ENCODE data around the gene TOB2. TPM values are rescaled to one million over a fixed set of nuclear protein-coding genes. Genes with fewer than 3 reads are reported as not detected.

The TOB2 gene
- total and polyA plus RNA-seq, 5 donors from 2014 or later: 16.3 to 32.0 (median 17.6) TPM

DNA sequence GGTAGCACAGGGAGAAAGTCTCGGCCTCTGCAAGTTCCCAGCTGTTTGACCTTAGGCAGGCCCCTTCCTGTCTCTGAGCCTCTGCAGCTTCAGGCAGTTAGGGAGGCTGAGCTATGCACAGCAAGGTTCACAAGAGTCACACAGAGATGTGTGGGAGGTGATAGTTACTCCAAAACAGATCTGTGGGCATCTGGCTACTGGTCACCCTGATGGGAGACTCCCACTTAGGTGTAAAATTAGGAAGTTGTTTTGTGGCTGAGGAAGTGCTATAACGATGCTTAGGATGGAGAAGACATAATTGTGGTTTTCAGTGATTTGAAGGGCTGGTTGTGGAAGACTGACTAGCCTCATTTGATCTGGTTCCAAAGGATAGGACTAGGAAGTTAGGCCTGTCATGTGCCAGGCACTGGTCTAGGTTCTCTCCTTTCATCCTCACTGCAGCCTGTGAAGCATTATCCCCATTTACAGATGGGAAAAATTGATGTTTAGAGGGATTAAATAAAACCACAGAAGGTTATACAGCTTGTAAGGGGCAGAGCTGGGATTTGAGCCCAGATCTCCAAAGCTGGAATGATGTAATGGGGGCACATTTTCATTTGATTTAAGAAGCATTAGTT lies 35.8 kb upstream of the TOB2 start:
- Histone ChIP-seq H3K4me3 (ENCODE audit: low read depth, low read length) (no peak overlapping the region), H3K9me3 (ENCODE audit: control insufficient read depth in 2 of 2, low read length in 2 of 2) (no peaks in the 10 kb centered on the region), H3K36me3 (ENCODE audit: control insufficient read depth, insufficient read depth, low read length) (no peaks in the 10 kb centered on the region), H3K27me3 (ENCODE audit: control insufficient read depth, insufficient read depth, low read length) (no peaks in the 10 kb centered on the region), H3K4me1 (ENCODE audit: control insufficient read depth, insufficient read depth, low read length, poor library complexity, severe bottlenecking) (peaks cover 5% of the 10 kb centered on the region), H3K27ac (ENCODE audit: insufficient read depth, low read length, poor library complexity, severe bottlenecking) (no peak overlapping the region)
- ATAC-seq (ENCODE audit: low read depth in 2 of 2): no peak
- H3K4me1 Mint-ChIP-seq: peaks cover 0 to 64% (median 33%) of the 10 kb centered on the region in 4 donors
- H3K36me3 Mint-ChIP-seq: no peaks in the 10 kb centered on the region
- peak overlapping the region in 2 of 3 donors; percentile 51 to 63 for H3K27ac Mint-ChIP-seq
- DNase-seq: no peak
- H3K4me3 Mint-ChIP-seq: no peak overlapping the region
- H3K9me3 Mint-ChIP-seq: no peaks in the 10 kb centered on the region
- no peaks in the 10 kb centered on the region for H3K27me3 Mint-ChIP-seq

DNA sequence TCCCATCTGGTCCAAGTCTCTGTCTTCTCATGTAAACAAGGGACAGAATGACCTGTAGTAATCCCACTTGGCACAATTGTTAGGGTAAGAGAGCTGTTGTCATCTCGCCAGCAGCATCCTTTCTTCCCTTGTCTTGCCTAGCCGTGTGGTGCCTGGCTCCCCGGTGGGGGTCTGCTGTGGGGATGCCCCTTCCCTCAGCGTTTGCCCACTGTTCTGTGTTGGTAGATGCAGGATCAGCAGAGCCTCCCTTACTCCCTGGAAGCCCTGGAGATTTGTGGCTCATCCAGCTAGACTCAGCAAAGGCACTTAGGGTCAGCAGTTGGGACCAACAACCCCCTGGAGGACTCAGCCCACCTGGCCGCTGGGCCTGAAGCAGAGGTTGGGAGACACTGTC lies 35.3 kb upstream of the TOB2 start:
- Mint-ChIP-seq H3K27me3 (no peaks in the 10 kb centered on the region), H3K4me1 (peaks cover 0 to 60% (median 31%) of the 10 kb centered on the region in 4 donors), H3K4me3 (no peak overlapping the region), H3K36me3 (no peaks in the 10 kb centered on the region), H3K27ac (no peak overlapping the region), H3K9me3 (no peaks in the 10 kb centered on the region)
- peaks cover 5% of the 10 kb centered on the region for H3K4me1 ChIP-seq (ENCODE audit: control insufficient read depth, insufficient read depth, low read length, poor library complexity, severe bottlenecking)
- H3K27ac ChIP-seq (ENCODE audit: insufficient read depth, low read length, poor library complexity, severe bottlenecking): no peak overlapping the region
- H3K36me3 ChIP-seq (ENCODE audit: control insufficient read depth, insufficient read depth, low read length): no peaks in the 10 kb centered on the region
- ATAC-seq (ENCODE audit: low read depth in 2 of 2): no peak
- no peaks in the 10 kb centered on the region for H3K9me3 ChIP-seq (ENCODE audit: control insufficient read depth in 2 of 2, low read length in 2 of 2)
- DNase-seq: no peak
- H3K27me3 ChIP-seq (ENCODE audit: control insufficient read depth, insufficient read depth, low read length): no peaks in the 10 kb centered on the region
- no peak overlapping the region for H3K4me3 ChIP-seq (ENCODE audit: low read depth, low read length)

DNA sequence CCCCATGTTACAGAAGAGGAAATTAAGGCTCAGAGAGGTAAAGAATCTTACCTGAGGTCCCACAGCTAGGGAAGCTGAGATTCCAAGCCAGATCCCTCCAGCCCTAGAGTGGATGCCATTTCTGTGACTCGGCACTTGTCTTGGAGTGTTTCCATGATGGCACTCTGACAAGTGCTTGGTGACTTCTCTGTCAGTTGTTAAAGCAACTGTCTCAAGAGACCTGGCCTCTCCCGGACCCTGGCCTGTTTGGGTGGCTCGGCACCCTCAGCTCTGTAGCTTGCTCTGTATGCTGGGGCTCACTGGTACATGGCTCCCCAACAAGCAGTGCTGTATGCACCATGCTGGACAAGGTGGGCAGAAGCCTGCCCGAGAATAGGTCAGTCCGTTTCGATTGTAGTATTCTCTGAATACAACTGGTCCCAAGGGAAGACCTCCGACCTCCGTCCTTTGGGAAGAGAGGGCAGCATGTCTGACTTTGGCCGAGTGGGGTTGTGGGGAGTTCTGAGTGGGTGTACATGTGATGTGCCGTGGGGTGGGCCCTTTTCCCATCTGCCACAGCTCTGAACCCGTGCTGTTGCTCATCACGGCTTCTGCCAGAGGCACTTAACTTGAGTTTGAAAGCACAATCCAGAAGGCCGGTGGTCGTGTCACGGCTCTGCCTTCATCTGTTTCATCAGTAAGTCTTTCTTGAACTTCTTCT lies 34.7 kb upstream of the TOB2 start:
- ATAC-seq (ENCODE audit: low read depth in 2 of 2): no peak
- Mint-ChIP-seq H3K9me3 (no peaks in the 10 kb centered on the region), H3K4me3 (no peak overlapping the region), H3K27ac (no peak overlapping the region), H3K27me3 (no peaks in the 10 kb centered on the region), H3K36me3 (no peaks in the 10 kb centered on the region), H3K4me1 (peaks cover 0 to 59% (median 29%) of the 10 kb centered on the region in 4 donors)
- H3K9me3 ChIP-seq (ENCODE audit: control insufficient read depth in 2 of 2, low read length in 2 of 2): no peaks in the 10 kb centered on the region
- H3K4me3 ChIP-seq (ENCODE audit: low read depth, low read length): no peak overlapping the region
- DNase-seq: no peak
- no peak overlapping the region for H3K27ac ChIP-seq (ENCODE audit: insufficient read depth, low read length, poor library complexity, severe bottlenecking)
- no peaks in the 10 kb centered on the region for H3K27me3 ChIP-seq (ENCODE audit: control insufficient read depth, insufficient read depth, low read length)
- no peaks in the 10 kb centered on the region for H3K36me3 ChIP-seq (ENCODE audit: control insufficient read depth, insufficient read depth, low read length)
- peaks cover 5% of the 10 kb centered on the region for H3K4me1 ChIP-seq (ENCODE audit: control insufficient read depth, insufficient read depth, low read length, poor library complexity, severe bottlenecking)

DNA sequence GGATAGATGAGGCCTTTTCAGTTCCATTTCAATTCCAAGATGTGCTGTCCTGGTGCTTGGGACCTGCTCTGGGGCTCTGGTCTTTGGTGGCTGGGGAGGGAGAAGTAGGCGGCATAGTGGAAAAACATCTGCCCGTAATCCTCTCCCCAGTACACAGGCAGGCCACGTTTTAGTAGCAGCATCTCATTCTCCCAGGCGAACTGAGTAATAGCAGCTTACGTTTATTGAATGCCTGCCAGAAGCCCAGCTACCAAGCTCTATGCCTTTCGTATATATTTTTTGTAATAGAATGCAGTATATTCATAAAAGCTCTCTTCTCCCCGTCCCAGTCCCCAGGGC lies 33.8 kb upstream of the TOB2 start:
- no peaks in the 10 kb centered on the region for H3K27me3 Mint-ChIP-seq
- no peak overlapping the region for H3K4me3 Mint-ChIP-seq
- Histone ChIP-seq H3K27ac (ENCODE audit: insufficient read depth, low read length, poor library complexity, severe bottlenecking) (no peak overlapping the region), H3K27me3 (ENCODE audit: control insufficient read depth, insufficient read depth, low read length) (no peaks in the 10 kb centered on the region), H3K4me3 (ENCODE audit: low read depth, low read length) (no peak overlapping the region), H3K36me3 (ENCODE audit: control insufficient read depth, insufficient read depth, low read length) (no peaks in the 10 kb centered on the region), H3K4me1 (ENCODE audit: control insufficient read depth, insufficient read depth, low read length, poor library complexity, severe bottlenecking) (peaks cover 5% of the 10 kb centered on the region), H3K9me3 (ENCODE audit: control insufficient read depth in 2 of 2, low read length in 2 of 2) (no peaks in the 10 kb centered on the region)
- H3K9me3 Mint-ChIP-seq: no peaks in the 10 kb centered on the region
- no peak overlapping the region for H3K27ac Mint-ChIP-seq
- H3K4me1 Mint-ChIP-seq: peaks cover 0 to 55% (median 27%) of the 10 kb centered on the region in 4 donors
- DNase-seq (no peak), ATAC-seq (ENCODE audit: low read depth in 2 of 2) (no peak)
- H3K36me3 Mint-ChIP-seq: no peaks in the 10 kb centered on the region

DNA sequence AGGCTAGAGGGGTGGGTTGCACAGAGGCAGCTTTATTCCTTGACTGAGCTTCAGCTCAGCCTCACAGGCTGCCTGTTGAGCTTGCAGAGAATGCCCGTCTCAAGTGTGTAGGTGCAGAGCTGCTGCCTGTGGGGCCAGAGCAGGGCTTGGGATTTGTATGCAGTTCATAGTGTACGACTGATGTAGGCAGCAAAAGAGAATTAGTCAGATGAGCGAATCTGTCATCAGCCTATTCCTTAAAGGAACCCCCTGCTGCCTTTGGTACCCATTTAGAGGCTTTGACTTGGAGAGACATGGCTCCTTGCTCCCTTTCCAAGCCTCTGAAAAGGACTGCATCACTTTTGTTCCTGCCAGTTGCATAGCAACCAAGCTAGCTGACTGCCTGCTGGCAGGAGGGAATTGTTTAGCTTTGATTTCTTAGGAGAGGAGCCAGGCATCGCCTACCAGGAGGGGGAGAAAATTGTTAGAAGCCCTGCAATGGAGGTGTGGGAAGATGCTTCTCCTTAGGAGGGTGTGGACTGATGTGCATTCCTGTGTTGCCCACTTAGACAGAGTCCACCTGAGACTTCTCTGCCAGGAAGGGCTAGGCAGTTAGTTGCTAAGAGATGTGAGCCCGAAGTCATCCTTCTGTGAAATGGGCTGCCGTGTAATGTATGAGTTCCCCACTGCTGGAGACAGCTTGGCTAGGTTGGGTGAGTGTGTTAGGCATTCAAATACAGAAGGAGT lies 33.2 kb upstream of the TOB2 start:
- Histone ChIP-seq H3K27me3 (ENCODE audit: control insufficient read depth, insufficient read depth, low read length) (no peaks in the 10 kb centered on the region), H3K4me1 (ENCODE audit: control insufficient read depth, insufficient read depth, low read length, poor library complexity, severe bottlenecking) (peaks cover 1% of the 10 kb centered on the region), H3K9me3 (ENCODE audit: control insufficient read depth in 2 of 2, low read length in 2 of 2) (no peaks in the 10 kb centered on the region), H3K4me3 (ENCODE audit: low read depth, low read length) (no peak overlapping the region), H3K36me3 (ENCODE audit: control insufficient read depth, insufficient read depth, low read length) (no peaks in the 10 kb centered on the region), H3K27ac (ENCODE audit: insufficient read depth, low read length, poor library complexity, severe bottlenecking) (no peak overlapping the region)
- H3K9me3 Mint-ChIP-seq: no peaks in the 10 kb centered on the region
- no peak overlapping the region for H3K27ac Mint-ChIP-seq
- DNase-seq (no peak), ATAC-seq (ENCODE audit: low read depth in 2 of 2) (no peak)
- no peak overlapping the region for H3K4me3 Mint-ChIP-seq
- H3K27me3 Mint-ChIP-seq: no peaks in the 10 kb centered on the region
- no peaks in the 10 kb centered on the region for H3K36me3 Mint-ChIP-seq
- H3K4me1 Mint-ChIP-seq: peaks cover 0 to 53% (median 26%) of the 10 kb centered on the region in 4 donors

DNA sequence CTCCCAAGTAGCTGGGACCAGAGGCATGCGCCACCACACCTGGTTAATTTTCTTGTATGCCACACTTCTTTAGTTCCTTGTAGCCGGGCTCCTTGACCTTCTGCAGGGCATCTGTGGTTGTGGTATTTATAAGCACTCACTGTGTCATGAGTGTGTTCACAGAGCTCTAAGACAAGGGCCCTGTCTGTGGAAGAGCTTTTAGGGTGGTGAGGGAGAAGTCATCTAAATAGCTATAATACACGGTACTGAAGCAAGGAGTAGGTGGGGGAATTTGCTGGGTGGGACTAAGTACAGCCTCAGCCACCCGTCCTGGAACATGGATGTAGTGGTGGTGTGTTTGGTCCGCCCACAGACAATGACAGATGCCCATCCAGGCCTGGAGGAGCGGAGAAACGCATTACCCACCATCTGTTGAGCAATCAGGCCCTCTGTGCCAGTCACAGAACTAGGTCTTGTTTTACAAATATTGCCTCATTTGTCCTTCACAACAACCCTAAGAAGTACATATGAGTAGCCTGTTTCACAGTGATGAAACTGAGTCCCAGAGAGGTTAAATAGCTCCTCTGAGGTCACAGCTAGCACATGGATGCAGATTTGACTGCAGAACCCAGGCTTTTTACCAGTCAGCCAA lies 32.4 kb upstream of the TOB2 start:
- Mint-ChIP-seq H3K27ac (peak overlapping the region in 1 of 3 donors; percentile 36), H3K4me3 (peak overlapping the region in 1 of 4 donors; percentile 23), H3K36me3 (peaks cover under 1% of the 10 kb centered on the region), H3K27me3 (no peaks in the 10 kb centered on the region), H3K9me3 (no peaks in the 10 kb centered on the region), H3K4me1 (peaks cover 0 to 51% (median 22%) of the 10 kb centered on the region in 4 donors)
- ATAC-seq (ENCODE audit: low read depth in 2 of 2) (peak; percentile 14 to 58), DNase-seq (no peak)
- H3K4me1 ChIP-seq (ENCODE audit: control insufficient read depth, insufficient read depth, low read length, poor library complexity, severe bottlenecking): no peaks in the 10 kb centered on the region
- no peaks in the 10 kb centered on the region for H3K9me3 ChIP-seq (ENCODE audit: control insufficient read depth in 2 of 2, low read length in 2 of 2)
- H3K27ac ChIP-seq (ENCODE audit: insufficient read depth, low read length, poor library complexity, severe bottlenecking): no peak overlapping the region
- H3K36me3 ChIP-seq (ENCODE audit: control insufficient read depth, insufficient read depth, low read length): no peaks in the 10 kb centered on the region
- H3K4me3 ChIP-seq (ENCODE audit: low read depth, low read length): no peak overlapping the region
- H3K27me3 ChIP-seq (ENCODE audit: control insufficient read depth, insufficient read depth, low read length): no peaks in the 10 kb centered on the region

DNA sequence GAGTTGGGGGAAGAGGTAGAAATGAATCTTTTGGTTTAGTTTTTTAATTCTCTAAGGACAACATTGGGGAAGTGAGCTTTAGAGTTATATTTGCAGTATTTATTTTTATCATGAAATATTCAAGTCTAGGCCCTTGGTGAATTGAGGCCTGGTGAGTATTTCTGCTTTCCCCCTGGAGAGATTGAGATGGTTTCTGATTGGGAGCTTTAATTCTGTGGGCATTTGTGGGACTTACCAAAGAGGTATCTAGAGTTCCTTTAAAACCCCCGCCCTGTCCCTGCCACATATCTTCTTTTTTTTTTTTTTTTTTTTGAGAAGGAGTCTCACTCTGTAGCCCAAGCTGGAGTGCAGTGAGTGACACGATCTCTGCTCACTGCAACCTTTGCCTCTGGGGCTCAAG lies 31.9 kb upstream of the TOB2 start:
- DNase-seq: no peak
- Histone ChIP-seq H3K4me1 (ENCODE audit: control insufficient read depth, insufficient read depth, low read length, poor library complexity, severe bottlenecking) (no peaks in the 10 kb centered on the region), H3K27me3 (ENCODE audit: control insufficient read depth, insufficient read depth, low read length) (no peaks in the 10 kb centered on the region), H3K9me3 (ENCODE audit: control insufficient read depth in 2 of 2, low read length in 2 of 2) (no peaks in the 10 kb centered on the region), H3K27ac (ENCODE audit: insufficient read depth, low read length, poor library complexity, severe bottlenecking) (no peak overlapping the region), H3K36me3 (ENCODE audit: control insufficient read depth, insufficient read depth, low read length) (no peaks in the 10 kb centered on the region), H3K4me3 (ENCODE audit: low read depth, low read length) (no peak overlapping the region)
- no peak overlapping the region for H3K27ac Mint-ChIP-seq
- no peaks in the 10 kb centered on the region for H3K9me3 Mint-ChIP-seq
- H3K36me3 Mint-ChIP-seq: peaks cover 6% of the 10 kb centered on the region
- H3K27me3 Mint-ChIP-seq: no peaks in the 10 kb centered on the region
- peaks cover 0 to 52% (median 22%) of the 10 kb centered on the region in 4 donors for H3K4me1 Mint-ChIP-seq
- peak in 1 of 2 donors; percentile 22 for ATAC-seq (ENCODE audit: low read depth in 2 of 2)
- H3K4me3 Mint-ChIP-seq: no peak overlapping the region

All from CD4-positive, CD25-positive, alpha-beta regulatory T cell (primary cell).